IPS-NIHi11 (cell line): ENCODE measurements around the gene TXLNB.
A peak's percentile ranks its signal among the peaks of the same experiment; 100 is the strongest.

Experiments
- DNase-seq: peaks from one replicate; pipeline ENCODE4 v3.0.0; 2012; ENCODE audit warnings: mixed read lengths, low spot score

TXLNB gene

GRCh38 chr6:139291813-139292619 lies at the start of gene TXLNB:
TXLNB (minus strand) TSS chr6:139291998; CDS start chr6:139288899, 3,099 bp downstream.
- DNase-seq = peak; percentile 29

GRCh38 chr6:139341060-139341459 lies 49.3 kb upstream of the TXLNB start:
- no peak for DNase-seq

- no peak for DNase-seq
Observed at GRCh38 chr6:139338795-139339194, 47.0 kb upstream of the TXLNB start.

- no peak for DNase-seq
Observed at GRCh38 chr6:139337830-139338229, 46.0 kb upstream of the TXLNB start.

GRCh38 chr6:139337001-139337400 lies 45.2 kb upstream of the TXLNB start:
- no peak for DNase-seq

GRCh38 chr6:139336488-139336887 lies 44.7 kb upstream of the TXLNB start:
- DNase-seq = no peak

- DNase-seq = no peak
Observed at GRCh38 chr6:139335447-139336210, 43.8 kb upstream of the TXLNB start.

GRCh38 chr6:139334806-139335446 lies 43.1 kb upstream of the TXLNB start:
- DNase-seq = no peak

- no peak for DNase-seq
Observed at GRCh38 chr6:139330826-139331500, 39.2 kb upstream of the TXLNB start.

GRCh38 chr6:139330306-139330705 lies 38.5 kb upstream of the TXLNB start:
- no peak for DNase-seq

- DNase-seq = no peak
Observed at GRCh38 chr6:139329224-139329623, 37.4 kb upstream of the TXLNB start.

GRCh38 chr6:139327038-139327437 lies 35.2 kb upstream of the TXLNB start:
- no peak for DNase-seq

GRCh38 chr6:139325686-139326085 lies 33.9 kb upstream of the TXLNB start:
- no peak for DNase-seq

- no peak for DNase-seq
Observed at GRCh38 chr6:139325125-139325524, 33.3 kb upstream of the TXLNB start.

- no peak for DNase-seq
Observed at GRCh38 chr6:139324301-139324555, 32.4 kb upstream of the TXLNB start.

- peak; percentile 58 for DNase-seq
Observed at GRCh38 chr6:139323511-139324300, 31.9 kb upstream of the TXLNB start.

- no peak for DNase-seq
Observed at GRCh38 chr6:139320081-139320480, 28.3 kb upstream of the TXLNB start.

- DNase-seq = no peak
Observed at GRCh38 chr6:139316622-139317317, 25.0 kb upstream of the TXLNB start.

- peak; percentile 62 for DNase-seq
Observed at GRCh38 chr6:139313784-139314545, 22.2 kb upstream of the TXLNB start.

GRCh38 chr6:139313229-139313628 lies 21.4 kb upstream of the TXLNB start:
- peak; percentile 49 for DNase-seq
